ENCODE results near the gene MARK1.

MARK1 gene

DNA sequence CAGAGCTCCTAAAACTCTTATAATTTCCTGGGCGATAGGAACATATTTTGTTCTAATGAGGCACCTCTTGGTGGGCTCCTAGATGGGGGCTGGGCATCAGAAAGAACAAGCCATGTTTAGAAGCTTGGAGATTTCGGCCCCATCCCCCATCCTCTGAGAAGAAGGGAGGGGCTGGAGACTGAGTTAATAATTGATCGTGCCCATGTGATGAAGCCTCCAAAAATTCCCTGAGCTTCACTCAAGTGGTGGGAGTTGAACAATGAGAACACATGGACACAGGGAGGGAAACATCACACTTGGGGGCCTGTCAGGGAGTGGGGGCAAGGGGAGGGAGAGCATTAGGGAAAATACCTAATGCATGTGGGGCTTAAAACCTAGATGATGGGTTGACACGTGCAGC, 180.3 kb downstream of the MARK1 start:
- H3K4me3 ChIP-seq (ENCODE audit: low read depth, low read length), result no peak overlapping the region
- no peak for DNase-seq
- TF ChIP-seq, protein P1, sequence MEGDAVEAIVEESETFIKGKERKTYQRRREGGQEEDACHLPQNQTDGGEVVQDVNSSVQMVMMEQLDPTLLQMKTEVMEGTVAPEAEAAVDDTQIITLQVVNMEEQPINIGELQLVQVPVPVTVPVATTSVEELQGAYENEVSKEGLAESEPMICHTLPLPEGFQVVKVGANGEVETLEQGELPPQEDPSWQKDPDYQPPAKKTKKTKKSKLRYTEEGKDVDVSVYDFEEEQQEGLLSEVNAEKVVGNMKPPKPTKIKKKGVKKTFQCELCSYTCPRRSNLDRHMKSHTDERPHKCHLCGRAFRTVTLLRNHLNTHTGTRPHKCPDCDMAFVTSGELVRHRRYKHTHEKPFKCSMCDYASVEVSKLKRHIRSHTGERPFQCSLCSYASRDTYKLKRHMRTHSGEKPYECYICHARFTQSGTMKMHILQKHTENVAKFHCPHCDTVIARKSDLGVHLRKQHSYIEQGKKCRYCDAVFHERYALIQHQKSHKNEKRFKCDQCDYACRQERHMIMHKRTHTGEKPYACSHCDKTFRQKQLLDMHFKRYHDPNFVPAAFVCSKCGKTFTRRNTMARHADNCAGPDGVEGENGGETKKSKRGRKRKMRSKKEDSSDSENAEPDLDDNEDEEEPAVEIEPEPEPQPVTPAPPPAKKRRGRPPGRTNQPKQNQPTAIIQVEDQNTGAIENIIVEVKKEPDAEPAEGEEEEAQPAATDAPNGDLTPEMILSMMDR (IDR thresholded peaks at IDR 0.05; ENCODE audit: low read depth, low read length), result no peak
- no peaks in the 10 kb centered on the region for H3K4me1 ChIP-seq
- no peaks in the 10 kb centered on the region for H3K9me3 ChIP-seq
- no peaks in the 10 kb centered on the region for H3K36me3 ChIP-seq
- no peaks in the 10 kb centered on the region for H3K27me3 ChIP-seq

DNA sequence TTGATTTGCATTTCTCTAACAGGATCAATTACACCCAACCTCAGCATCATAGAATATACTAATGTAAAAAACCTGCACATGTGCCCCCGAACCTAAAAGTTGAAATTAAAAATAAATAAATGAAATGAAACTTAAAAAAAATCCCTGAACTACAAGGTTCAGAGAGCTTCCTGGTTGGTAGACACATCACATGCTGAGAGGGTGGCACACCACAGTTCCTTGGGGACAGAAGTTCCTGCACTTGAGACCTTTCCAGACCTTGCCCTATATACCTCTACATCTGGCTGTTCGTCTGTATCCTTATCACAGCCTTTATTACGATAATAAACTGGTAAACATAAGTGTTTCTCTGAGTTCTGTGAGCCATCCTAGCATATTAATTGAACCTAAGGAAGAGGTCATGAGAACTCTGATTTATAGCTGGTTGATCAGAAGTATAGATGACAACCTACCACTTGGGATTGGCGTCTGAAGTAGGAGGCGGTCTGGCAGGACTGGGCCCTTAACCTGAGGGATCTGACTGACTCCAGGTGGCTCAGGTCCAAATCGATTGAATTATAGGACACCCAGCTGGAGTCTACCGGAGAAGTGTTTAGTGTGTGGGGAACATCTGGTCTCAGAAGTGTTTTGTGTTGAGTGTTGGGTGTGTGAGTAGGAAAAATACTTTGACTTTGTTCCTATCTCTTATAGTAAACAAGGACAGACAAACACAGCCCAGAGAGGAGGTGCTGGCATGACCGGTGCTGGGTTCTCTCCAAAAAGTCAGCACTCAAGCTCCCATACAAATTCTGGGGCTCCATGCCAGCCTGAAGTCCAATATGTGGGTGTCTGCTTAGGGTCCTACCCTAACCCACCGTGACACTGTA, 181.2 kb downstream of the MARK1 start:
- no peak for DNase-seq
- Histone ChIP-seq H3K27me3 (no peaks in the 10 kb centered on the region), H3K4me1 (no peaks in the 10 kb centered on the region), H3K4me3 (ENCODE audit: low read depth, low read length) (no peak overlapping the region), H3K36me3 (no peaks in the 10 kb centered on the region), H3K9me3 (no peaks in the 10 kb centered on the region)
- TF ChIP-seq, protein P1 (IDR thresholded peaks at IDR 0.05; ENCODE audit: low read depth, low read length), result no peak

DNA sequence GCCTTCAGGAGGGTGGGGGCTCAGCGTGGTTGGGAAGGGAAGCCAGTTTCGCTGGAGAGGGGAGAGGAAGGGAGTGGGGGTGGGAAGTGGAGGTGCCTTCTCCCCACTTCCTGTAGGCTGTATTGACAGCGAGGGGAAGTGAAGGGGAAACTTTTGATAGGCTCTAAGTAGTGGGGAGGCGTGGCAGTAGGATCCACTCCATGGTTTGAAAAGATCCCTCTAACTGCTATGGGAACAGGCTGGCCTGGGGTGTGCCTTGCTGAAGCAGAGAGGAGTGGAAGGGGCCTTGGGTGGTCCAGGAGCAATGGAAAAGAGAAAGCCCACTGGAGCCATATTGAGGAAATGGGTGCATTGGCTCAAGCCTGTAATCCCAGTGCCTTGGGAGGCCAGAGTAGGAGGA, 182.4 kb downstream of the MARK1 start:
- Histone ChIP-seq H3K4me3 (ENCODE audit: low read depth, low read length) (no peak overlapping the region), H3K36me3 (no peaks in the 10 kb centered on the region), H3K9me3 (no peaks in the 10 kb centered on the region), H3K27me3 (no peaks in the 10 kb centered on the region), H3K4me1 (no peaks in the 10 kb centered on the region)
- no peak for DNase-seq
- TF ChIP-seq, protein P1 (IDR thresholded peaks at IDR 0.05; ENCODE audit: low read depth, low read length), result no peak

DNA sequence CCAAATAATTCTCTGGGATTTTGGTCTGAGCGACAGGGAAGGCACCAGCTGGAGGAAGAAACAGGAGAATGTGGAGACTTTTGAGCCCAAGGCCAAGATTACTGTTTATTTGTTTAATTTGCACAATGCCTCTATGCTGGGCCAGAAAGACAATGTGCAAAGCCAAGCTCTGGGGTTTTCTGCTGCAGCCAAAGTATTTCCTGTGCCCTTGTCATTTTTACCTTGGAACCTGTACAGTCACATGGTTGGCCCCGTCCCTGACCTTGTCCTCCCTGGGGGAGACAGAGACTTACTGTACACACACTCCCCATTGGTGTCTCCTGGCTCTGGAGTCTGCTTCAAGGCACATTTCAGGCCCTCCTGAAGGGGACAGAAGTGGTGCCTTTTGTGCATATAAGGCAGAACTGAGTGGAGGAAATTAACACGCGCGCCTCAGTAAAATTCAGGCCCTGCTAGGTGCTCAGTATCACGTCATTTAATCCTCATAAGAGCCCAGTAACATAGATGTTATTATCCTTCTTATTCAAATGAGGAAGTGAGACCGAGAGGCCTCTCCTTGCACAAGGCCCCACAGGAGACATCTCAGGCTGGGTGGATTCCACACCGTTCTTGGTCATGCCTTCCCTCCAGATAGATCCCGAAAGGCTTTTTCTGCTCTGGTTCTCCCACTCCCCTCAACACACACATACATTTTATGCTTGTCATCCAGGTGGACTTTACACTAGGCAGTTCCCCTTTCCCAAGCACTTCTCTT, 183.3 kb downstream of the MARK1 start:
- Histone ChIP-seq H3K36me3 (no peaks in the 10 kb centered on the region), H3K27me3 (no peaks in the 10 kb centered on the region), H3K4me3 (ENCODE audit: low read depth, low read length) (no peak overlapping the region), H3K4me1 (no peaks in the 10 kb centered on the region), H3K9me3 (no peaks in the 10 kb centered on the region)
- DNase-seq, result no peak
- TF ChIP-seq, protein P1 (IDR thresholded peaks at IDR 0.05; ENCODE audit: low read depth, low read length), result no peak
